Vagina (tissue), 2 donors: Measurements from ENCODE around the gene GNG2.

Experiments used
- POLR2A ChIP-seq, 2 donors: fragments of 450-650 bp; IDR thresholded peaks; one replicate each; pipeline ENCODE4 v1.6.1; 2017; ENCODE audit warnings: antibody characterized with exemption in 2 of 2, mild to moderate bottlenecking in 2 of 2, moderate library complexity in 2 of 2
- POLR2AphosphoS5 ChIP-seq, 2 donors: sonication (generic); formaldehyde crosslinking; IDR thresholded peaks; one replicate each; pipeline ENCODE4 v1.9.0; 2017; ENCODE audit warnings: antibody characterized with exemption in 2 of 2, mild to moderate bottlenecking in 2 of 2, low read depth in 1 of 2; ENCODE audit not compliant: insufficient read depth in 1 of 2
- TF ChIP-seq, protein P1 (sequence below), 3 experiments: fragments of 450-650 bp in 2 of 3; fragments of 200-600 bp in 1 of 3; sonication (generic) in 1 of 3; IDR thresholded peaks; one replicate each; pipeline ENCODE4 v1.5.1; 2017 to 2019; ENCODE audit warnings: antibody characterized with exemption in 3 of 3, mild to moderate bottlenecking in 2 of 3, moderate library complexity in 2 of 3

DNA sequence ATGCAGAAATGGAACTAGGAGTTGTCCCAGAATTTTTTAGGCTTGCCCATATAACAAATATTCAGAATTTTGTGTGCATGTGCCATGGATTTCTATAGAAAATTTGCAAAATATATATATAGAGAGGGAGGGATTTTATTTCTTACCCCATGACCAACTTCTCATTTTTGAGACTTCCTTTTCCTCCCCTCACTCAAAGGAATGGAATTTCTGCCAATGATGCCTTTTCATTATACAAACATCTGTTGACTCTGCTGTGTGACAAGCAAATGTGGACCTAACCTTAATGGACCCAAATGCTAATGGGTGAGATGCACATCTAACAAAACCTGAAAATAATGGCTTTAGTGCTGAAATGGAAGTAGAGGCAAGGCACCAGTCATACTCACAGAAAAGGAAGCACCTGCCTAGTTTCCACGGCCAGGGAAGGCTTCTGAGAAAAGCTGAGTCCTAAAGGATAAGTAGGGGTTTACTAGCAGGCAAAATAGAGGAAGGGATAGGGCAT lies 3.6 kb upstream of the GNG2 start:
- TF ChIP-seq POLR2A (IDR thresholded peaks at IDR 0.05) (no peak), POLR2AphosphoS5 (IDR thresholded peaks at IDR 0.05; ENCODE audit: insufficient read depth in 1 of 2, low read depth in 1 of 2) (no peak)
- TF ChIP-seq, protein P1, sequence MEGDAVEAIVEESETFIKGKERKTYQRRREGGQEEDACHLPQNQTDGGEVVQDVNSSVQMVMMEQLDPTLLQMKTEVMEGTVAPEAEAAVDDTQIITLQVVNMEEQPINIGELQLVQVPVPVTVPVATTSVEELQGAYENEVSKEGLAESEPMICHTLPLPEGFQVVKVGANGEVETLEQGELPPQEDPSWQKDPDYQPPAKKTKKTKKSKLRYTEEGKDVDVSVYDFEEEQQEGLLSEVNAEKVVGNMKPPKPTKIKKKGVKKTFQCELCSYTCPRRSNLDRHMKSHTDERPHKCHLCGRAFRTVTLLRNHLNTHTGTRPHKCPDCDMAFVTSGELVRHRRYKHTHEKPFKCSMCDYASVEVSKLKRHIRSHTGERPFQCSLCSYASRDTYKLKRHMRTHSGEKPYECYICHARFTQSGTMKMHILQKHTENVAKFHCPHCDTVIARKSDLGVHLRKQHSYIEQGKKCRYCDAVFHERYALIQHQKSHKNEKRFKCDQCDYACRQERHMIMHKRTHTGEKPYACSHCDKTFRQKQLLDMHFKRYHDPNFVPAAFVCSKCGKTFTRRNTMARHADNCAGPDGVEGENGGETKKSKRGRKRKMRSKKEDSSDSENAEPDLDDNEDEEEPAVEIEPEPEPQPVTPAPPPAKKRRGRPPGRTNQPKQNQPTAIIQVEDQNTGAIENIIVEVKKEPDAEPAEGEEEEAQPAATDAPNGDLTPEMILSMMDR (IDR thresholded peaks at IDR 0.05), result no peak
